AG09309 (cell line): Measurements from ENCODE around the gene SRPK2.

Experiments used
- DNase-seq: peaks from one replicate; pipeline ENCODE4 v3.0.0-alpha.2; 2010; ENCODE audit warnings: low read depth
- H3K4me3 ChIP-seq: 2 replicates; pipeline ENCODE4 v1.5.1; 2011; ENCODE audit warnings: mild to moderate bottlenecking, low read depth, low read length, moderate library complexity; ENCODE audit not compliant: control insufficient read depth
- CTCF ChIP-seq: IDR thresholded peaks from 2 replicates; pipeline ENCODE4 v1.5.1; 2011; ENCODE audit warnings: mild to moderate bottlenecking, low read depth, low read length, inconsistent platforms; ENCODE audit not compliant: insufficient read depth, control insufficient read depth; ENCODE audit errors: missing control alignments

Gene SRPK2

GRCh38 chr7:105270117-105270516, 118.6 kb downstream of the SRPK2 start:
- no peak for DNase-seq
- no peak for TF ChIP-seq CTCF
- no peak overlapping the region for H3K4me3 ChIP-seq

DNA sequence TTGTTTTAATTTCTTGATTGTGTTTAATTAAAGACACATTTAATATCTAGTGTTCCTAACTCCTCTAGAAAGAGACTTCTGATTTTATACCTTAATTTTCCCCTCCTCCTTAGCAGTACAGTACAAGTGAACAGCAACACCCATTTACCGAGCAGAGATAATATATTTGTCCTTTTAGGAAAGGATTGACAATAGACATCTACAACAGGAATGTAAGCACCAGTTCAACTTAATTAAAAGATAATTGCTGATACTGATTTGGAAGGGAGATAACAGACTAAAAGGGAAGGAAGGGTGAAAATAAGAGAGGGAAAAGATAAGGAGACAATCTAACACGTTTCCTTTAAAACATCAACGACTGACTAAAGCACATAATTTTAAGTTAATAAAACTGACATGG, 119.3 kb downstream of the SRPK2 start:
- no peak for TF ChIP-seq CTCF
- no peak for DNase-seq

GRCh38 chr7:105268511-105269392, 120.0 kb downstream of the SRPK2 start:
- no peak for DNase-seq
- TF ChIP-seq CTCF = no peak
- peak overlapping the region; percentile 17 for H3K4me3 ChIP-seq

More for the DNA sequence above, 119.3 kb downstream of the SRPK2 start:
- no peak overlapping the region for H3K4me3 ChIP-seq

- H3K4me3 ChIP-seq = no peak overlapping the region
- no peak for TF ChIP-seq CTCF
- peak; percentile 39 for DNase-seq
These were observed 120.7 kb downstream of the SRPK2 start for GRCh38 chr7:105268056-105268455.

- no peak overlapping the region for H3K4me3 ChIP-seq
- no peak for TF ChIP-seq CTCF
- DNase-seq = no peak
These were observed 121.5 kb downstream of the SRPK2 start for GRCh38 chr7:105267244-105267643.

DNA sequence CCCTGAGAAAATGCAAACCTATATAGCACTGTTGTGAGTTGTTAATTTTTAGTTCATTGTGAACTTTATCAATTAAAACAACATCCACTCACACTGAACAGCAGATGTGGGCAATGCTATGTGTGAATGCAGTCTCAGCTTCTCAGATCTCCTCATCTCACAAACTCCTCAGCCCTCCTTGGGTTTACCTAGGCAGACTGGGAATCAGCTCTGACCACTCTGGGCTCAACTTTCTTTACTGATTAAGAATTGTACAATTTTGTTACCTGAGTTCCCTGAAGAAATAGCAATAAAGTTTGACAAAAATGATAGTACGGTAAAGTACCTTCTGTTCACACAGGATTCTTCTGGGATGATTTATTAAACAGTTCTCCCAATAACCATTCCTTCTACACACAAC, 124.0 kb downstream of the SRPK2 start:
- no peak for TF ChIP-seq CTCF
- no peak for DNase-seq
- no peak overlapping the region for H3K4me3 ChIP-seq
